ENCODE data around the gene FNBP1. TPM values are rescaled to one million over a fixed set of nuclear protein-coding genes. Genes with fewer than 3 reads are reported as not detected.

Gene FNBP1
- total and polyA plus RNA-seq, 2 of the 13 experiments (the other 11 are each of a cell fraction or from before 2014, with no cell fraction given) = 5.4 to 19.5 TPM

- ChIA-PET CTCF (ENCODE audit: low intra/inter-chr PET ratio, low total read pairs) (no interaction called here), POLR2A (no interaction called here)
- no peak overlapping the region for H2AFZ ChIP-seq (ENCODE audit: low read length)
- no TSS peak for BruUV-seq (replicated peaks)
- no peaks in the 10 kb centered on the region for H3K79me2 ChIP-seq (ENCODE audit: insufficient read depth, low read length)
- intact Hi-C loops (cut with micrococcal nuclease; ENCODE audit: unreplicated experiment) = no loop called here
- no peaks in the 10 kb centered on the region for H3K9me3 ChIP-seq (ENCODE audit: low read length)
- H3K4me2 ChIP-seq (ENCODE audit: low read depth, low read length) = no peak overlapping the region
- FAIRE-seq (no peak), ATAC-seq (no peak), DNase-seq (ENCODE audit: low spot score) (no peak)
- no peak overlapping the region for H3K4me3 ChIP-seq (replicated peaks in 1 of 3; ENCODE audit: insufficient read depth in 1 of 3, low read depth in 2 of 3, low read length in 3 of 3)
- H4K20me1 ChIP-seq (ENCODE audit: insufficient read depth, low read length) = no peaks in the 10 kb centered on the region
- TF ChIP-seq ZBTB42 (CRISPR knock-in tag; IDR thresholded peaks at IDR 0.05) (no peak), MAFK (conservative IDR thresholded peaks at IDR 0.05 in 1 of 2, IDR thresholded peaks at IDR 0.05 in 1 of 2; ENCODE audit: low read length in 2 of 2) (no peak)
- WGBS (ENCODE audit: low lambda C conversion rate) = 35% methylated on average over 3 of the region's 3 CpGs
- H3K27ac ChIP-seq (ENCODE audit: extremely low read length, insufficient read depth, low read length) = no peak overlapping the region
- no peak overlapping the region for H3K9ac ChIP-seq (ENCODE audit: insufficient read depth, low read depth, low read length)
- H3K4me1 ChIP-seq (ENCODE audit: insufficient read depth, low read length) = no peaks in the 10 kb centered on the region
- no peaks in the 10 kb centered on the region for H3K27me3 ChIP-seq (ENCODE audit: control insufficient read depth in 1 of 2, insufficient read depth in 2 of 2, low read length in 2 of 2)
- in situ Hi-C loops (cut with HindIII; ENCODE audit: extremely low pct_ligation_motif_present, low pct_unique_long_range_greater_than_20kb) = no loop called here
- H3K36me3 ChIP-seq (replicated peaks in 1 of 2; ENCODE audit: control insufficient read depth in 1 of 2, insufficient read depth in 2 of 2, low read length in 2 of 2) = peaks cover 5 to 23% of the 10 kb centered on the region in 2 experiments; a peak in 3 of 5 replicates
These were observed 189.4 kb downstream of the FNBP1 start for GRCh38 chr9:129853614-129854013.

DNA sequence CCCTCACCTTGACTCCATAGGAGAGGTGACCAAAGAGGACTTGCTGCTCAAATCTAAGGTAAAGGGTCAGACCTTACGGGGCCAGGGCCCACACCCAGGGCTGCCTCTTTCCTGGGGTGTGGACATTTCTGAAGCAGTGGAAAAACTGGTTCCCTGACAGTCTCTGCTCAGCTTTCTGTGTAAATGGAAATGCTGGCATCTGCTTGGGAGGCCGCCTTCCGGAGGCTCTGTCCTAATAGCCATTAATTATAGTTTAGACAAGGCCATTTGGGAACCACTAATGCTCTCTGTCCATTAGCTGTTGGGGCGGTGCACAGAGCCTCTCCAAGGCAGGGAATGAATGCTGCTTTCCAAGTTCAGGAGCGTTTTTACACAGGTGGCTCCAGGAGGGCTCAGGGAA is 190.4 kb downstream of the FNBP1 start:
- H4K20me1 ChIP-seq (ENCODE audit: insufficient read depth, low read length) = no peaks in the 10 kb centered on the region
- FAIRE-seq = no peak
- H3K9me3 ChIP-seq (ENCODE audit: low read length) = no peaks in the 10 kb centered on the region
- WGBS (ENCODE audit: low lambda C conversion rate) = 81% methylated on average over 3 of the region's 5 CpGs
- no peaks in the 10 kb centered on the region for H3K27me3 ChIP-seq (ENCODE audit: control insufficient read depth in 1 of 2, insufficient read depth in 2 of 2, low read length in 2 of 2)
- H3K36me3 ChIP-seq (replicated peaks in 1 of 2; ENCODE audit: control insufficient read depth in 1 of 2, insufficient read depth in 2 of 2, low read length in 2 of 2) = peaks cover 3 to 16% of the 10 kb centered on the region in 2 experiments; a peak in 3 of 5 replicates
- H3K4me2 ChIP-seq (ENCODE audit: low read depth, low read length) = no peak overlapping the region
- H3K4me1 ChIP-seq (ENCODE audit: insufficient read depth, low read length) = no peaks in the 10 kb centered on the region
- no peak for ATAC-seq
- no peak overlapping the region for H3K9ac ChIP-seq (ENCODE audit: insufficient read depth, low read depth, low read length)
- BruUV-seq (replicated peaks) = no TSS peak
- ChIA-PET POLR2A (no interaction called here), CTCF (ENCODE audit: low intra/inter-chr PET ratio, low total read pairs) (no interaction called here)
- no peaks in the 10 kb centered on the region for H3K79me2 ChIP-seq (ENCODE audit: insufficient read depth, low read length)
- H3K4me3 ChIP-seq (replicated peaks in 1 of 3; ENCODE audit: insufficient read depth in 1 of 3, low read depth in 2 of 3, low read length in 3 of 3) = no peak overlapping the region
- H2AFZ ChIP-seq (ENCODE audit: low read length) = no peak overlapping the region
- in situ Hi-C loops (cut with HindIII; ENCODE audit: extremely low pct_ligation_motif_present, low pct_unique_long_range_greater_than_20kb) (no loop called here), intact Hi-C loops (cut with micrococcal nuclease; ENCODE audit: unreplicated experiment) (no loop called here)
- no peak overlapping the region for H3K27ac ChIP-seq (ENCODE audit: extremely low read length, insufficient read depth, low read length)
- DNase-seq (ENCODE audit: low spot score) = no peak
- TF ChIP-seq, protein P1, sequence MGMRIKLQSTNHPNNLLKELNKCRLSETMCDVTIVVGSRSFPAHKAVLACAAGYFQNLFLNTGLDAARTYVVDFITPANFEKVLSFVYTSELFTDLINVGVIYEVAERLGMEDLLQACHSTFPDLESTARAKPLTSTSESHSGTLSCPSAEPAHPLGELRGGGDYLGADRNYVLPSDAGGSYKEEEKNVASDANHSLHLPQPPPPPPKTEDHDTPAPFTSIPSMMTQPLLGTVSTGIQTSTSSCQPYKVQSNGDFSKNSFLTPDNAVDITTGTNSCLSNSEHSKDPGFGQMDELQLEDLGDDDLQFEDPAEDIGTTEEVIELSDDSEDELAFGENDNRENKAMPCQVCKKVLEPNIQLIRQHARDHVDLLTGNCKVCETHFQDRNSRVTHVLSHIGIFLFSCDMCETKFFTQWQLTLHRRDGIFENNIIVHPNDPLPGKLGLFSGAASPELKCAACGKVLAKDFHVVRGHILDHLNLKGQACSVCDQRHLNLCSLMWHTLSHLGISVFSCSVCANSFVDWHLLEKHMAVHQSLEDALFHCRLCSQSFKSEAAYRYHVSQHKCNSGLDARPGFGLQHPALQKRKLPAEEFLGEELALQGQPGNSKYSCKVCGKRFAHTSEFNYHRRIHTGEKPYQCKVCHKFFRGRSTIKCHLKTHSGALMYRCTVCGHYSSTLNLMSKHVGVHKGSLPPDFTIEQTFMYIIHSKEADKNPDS (CRISPR knock-in tag; IDR thresholded peaks at IDR 0.05) = no peak
- TF ChIP-seq ZBTB34 (CRISPR knock-in tag; IDR thresholded peaks at IDR 0.05) (no peak), ZNF251 (CRISPR knock-in tag; IDR thresholded peaks at IDR 0.05) (no peak), FOXA1 (IDR thresholded peaks at IDR 0.05) (no peak), FOXA1 (CRISPR knock-in tag; IDR thresholded peaks at IDR 0.05) (no peak), NAIF1 (CRISPR knock-in tag; IDR thresholded peaks at IDR 0.05; ENCODE audit: borderline replicate concordance) (no peak), ARID4A (CRISPR knock-in tag; IDR thresholded peaks at IDR 0.05; ENCODE audit: borderline replicate concordance) (no peak), SKI (IDR thresholded peaks at IDR 0.05; ENCODE audit: partially characterized antibody) (no peak)
